EH (cell line): Measurements from ENCODE around the gene ACTG1.
"Not testable (repeated sequence)": the region's sequence is repeated elsewhere in the genome, so short reads cannot be mapped to it uniquely, and the experiment has no call there.

ENCODE experiments used
- DNase-seq: peaks from one replicate; pipeline ENCODE4 v3.0.0-alpha.2; 2015; ENCODE audit warnings: low read depth

ACTG1 gene

GRCh38 chr17:81533339-81534141, 20.9 kb upstream of the ACTG1 start:
- no peak for DNase-seq

GRCh38 chr17:81532490-81533287, 20.1 kb upstream of the ACTG1 start:
- no peak for DNase-seq

DNA sequence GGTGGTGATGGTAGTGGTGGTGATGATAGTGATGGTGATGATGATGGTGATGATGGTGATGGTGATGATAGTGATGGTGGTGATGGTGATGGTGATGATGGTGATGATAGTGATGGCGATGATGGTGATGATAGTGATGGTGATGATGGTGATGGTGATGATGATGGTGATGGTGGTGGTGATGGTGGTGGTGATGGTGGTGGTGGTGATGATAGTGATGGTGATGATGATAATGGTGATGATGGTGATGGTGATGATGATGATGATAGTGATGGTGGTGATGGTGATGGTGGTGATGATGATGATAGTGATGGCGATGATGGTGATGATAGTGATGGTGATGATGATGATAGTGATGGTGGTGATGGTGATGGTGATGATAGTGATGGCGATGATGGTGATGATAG, 19.4 kb upstream of the ACTG1 start:
- DNase-seq, result not testable (repeated sequence)

DNA sequence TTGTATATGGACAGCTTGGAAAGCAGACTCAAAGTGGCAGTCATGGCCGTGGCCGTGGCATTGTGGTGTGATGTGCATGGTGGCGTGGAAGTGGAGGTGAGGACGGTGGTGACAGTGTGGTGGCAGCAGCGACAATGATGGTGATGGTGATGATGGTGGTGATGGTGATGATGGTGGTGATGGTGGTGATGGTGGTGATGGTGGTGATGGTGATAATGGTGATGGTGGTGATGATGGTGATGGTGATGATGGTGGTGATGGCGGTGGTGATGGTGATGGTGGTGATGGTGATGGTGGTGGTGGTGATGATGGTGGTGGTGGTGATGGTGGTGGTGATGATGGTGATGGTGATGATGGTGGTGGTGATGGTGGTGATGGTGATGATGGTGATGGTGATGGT, 18.4 kb upstream of the ACTG1 start:
- DNase-seq, result not testable (repeated sequence)

DNA sequence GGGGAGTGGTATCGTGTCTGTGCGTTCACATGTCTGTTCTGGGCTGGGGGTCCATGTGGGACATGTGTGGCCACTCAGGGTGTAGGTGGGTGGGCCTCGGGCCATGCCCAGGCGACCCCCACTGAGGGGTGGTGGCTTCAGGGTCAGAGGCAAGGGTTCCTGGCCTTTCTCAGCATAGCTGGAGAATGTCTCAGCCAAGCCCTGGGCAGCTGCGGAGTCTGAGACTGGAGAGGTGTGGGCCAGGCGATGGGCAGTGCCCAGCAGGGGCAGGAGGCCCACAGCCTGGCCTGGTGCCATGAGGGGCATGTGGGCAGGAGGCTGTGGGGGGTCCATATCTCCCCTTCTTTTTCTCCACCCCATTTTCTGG, 16.8 kb upstream of the ACTG1 start:
- DNase-seq, result no peak

DNA sequence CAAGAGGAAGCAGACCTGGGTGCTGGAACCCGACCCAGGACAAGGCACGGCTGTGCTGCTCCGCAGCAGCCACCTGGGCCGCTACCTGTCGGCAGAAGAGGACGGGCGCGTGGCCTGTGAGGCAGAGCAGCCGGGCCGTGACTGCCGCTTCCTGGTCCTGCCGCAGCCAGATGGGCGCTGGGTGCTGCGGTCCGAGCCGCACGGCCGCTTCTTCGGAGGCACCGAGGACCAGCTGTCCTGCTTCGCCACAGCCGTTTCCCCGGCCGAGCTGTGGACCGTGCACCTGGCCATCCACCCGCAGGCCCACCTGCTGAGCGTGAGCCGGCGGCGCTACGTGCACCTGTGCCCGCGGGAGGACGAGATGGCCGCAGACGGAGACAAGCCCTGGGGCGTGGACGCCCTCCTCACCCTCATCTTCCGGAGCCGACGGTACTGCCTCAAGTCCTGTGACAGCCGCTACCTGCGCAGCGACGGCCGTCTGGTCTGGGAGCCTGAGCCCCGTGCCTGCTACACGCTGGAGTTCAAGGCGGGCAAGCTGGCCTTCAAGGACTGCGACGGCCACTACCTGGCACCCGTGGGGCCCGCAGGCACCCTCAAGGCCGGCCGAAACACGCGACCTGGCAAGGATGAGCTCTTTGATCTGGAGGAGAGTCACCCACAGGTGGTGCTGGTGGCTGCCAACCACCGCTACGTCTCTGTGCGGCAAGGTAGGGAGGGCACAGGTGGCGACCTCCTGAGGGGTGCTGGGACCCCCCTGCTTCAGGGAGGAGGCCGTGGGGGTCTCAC, 16.2 kb upstream of the ACTG1 start:
- no peak for DNase-seq

DNA sequence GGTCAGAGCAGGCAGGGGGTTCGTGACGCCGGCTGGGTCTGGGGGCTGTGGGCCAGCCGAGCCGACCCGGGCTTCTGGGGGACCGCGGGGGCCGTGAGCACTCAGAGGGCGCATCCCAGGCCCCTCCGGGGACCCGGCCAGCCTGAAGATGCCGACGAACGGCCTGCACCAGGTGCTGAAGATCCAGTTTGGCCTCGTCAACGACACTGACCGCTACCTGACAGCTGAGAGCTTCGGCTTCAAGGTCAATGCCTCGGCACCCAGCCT, 15.7 kb upstream of the ACTG1 start:
- no peak for DNase-seq

DNA sequence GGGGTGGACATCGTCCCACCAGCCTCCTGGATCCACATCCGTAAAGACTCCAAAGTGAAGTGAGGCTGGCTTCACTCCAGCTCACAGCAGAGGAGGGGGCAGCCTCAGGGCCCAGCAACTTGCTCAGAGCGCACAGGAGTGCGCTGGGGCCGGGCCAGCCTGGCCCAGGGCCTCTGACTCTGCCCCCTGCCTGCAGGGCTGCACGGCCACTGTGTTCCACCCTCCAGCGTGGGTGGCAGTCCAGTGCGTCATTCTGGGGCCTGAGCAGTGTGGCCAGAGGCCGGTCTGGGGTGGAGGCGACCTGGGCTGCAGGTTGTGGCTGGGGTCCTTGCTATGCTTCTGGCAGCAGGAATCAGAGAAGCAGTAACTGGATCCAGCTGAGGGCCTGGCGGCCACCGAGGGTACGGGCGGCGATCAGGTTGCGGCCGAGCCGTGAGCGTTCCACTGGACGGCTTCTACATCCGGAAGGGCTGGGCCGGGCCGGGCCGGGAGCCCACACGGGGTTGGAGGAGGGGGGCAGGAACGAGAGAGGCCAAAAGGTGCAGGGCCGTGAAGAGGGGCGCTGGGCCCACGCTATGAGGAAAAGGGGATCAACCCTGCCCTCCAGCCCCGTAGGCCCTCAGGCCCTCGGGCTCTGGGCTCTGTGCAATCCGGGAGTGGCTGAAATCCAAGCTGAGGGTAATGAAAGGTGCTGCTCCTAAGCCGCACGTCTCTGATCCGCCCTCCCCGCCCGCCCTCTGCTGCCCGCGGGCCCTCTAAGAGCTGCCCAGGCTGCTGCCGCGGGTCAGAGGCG, 15.2 kb upstream of the ACTG1 start, which contains the start of gene FSCN2:
FSCN2 (plus strand) TSS at position 787 of the 793 bp plus-strand sequence. CDS start 155 bp downstream, outside the sequence.
- peak; percentile 36 for DNase-seq

GRCh38 chr17:81526662-81527571, 14.3 kb upstream of the ACTG1 start:
- DNase-seq, result no peak

- DNase-seq, result no peak
Measured at GRCh38 chr17:81524865-81525159, 12.2 kb upstream of the ACTG1 start.

DNA sequence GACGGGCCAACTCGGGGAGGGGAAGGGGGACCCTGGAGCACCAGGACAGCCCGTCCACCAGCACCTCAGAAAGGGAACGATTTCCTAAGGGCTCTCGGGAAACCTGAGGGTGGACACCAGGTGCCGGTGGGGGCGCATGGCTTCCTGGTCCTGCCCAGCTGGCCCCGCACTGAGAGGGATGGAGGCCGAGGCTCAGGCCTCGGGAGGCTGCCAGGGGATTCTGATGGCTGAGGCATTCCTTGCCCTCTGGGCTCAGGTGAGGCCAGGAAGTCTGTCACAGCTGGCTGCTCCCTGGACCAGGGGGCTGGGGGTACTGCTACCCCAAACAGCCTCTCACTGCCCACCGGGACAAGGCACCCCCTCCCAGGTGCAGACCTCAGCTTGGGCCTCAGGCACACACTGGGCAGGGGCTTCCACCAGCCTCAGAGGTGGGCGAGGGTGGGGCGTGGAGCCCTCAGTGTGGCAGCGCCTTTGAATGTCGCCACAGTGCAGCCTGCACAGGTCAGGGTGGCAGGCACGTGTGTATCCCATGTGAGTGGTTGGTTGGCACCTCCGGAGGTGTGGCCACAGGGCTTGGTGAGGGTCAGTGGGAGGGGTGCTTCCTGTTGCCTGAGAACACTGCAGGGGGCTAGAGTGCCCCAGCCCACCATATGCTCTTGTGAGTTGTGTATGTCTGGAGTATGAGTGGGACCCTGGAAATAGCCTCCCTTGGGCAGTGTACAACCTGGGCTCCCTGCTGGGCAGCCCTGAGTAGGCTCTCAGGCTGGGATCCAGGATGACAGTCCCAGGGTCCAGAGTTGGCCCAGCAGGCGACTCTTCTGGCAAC, 11.7 kb upstream of the ACTG1 start:
- DNase-seq, result no peak

DNA sequence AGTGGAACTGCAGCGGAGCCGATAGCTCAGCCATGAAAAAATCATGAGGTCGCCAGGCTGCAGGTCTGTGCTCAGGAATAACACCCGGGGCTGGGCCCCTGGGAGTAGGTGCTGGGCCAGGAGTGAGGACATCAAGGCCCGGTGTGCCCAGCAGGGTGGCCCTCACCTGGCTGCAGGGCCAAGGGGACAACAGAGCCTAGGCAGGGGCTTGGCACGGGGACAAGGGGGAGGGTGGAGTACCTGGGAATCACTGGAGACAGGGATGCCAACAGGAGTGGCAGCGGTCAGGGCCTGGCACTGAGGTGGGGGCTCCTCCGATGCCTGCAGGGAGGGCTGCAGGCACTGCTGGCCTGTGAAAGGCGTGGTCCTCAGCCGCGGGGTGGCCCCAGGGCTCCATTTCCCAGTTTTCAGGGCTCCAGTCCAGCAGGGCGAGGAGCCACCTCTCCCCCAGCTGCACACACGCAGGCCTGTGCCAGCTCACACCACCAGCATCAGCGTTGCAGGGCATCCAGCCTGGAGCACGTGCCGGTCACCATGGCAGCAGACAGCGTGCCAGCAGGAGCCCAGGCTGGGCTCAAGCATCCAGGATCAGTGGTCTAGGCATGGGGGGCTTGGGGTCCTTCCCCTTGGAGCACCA, 10.9 kb upstream of the ACTG1 start:
- peak; percentile 37 for DNase-seq

DNA sequence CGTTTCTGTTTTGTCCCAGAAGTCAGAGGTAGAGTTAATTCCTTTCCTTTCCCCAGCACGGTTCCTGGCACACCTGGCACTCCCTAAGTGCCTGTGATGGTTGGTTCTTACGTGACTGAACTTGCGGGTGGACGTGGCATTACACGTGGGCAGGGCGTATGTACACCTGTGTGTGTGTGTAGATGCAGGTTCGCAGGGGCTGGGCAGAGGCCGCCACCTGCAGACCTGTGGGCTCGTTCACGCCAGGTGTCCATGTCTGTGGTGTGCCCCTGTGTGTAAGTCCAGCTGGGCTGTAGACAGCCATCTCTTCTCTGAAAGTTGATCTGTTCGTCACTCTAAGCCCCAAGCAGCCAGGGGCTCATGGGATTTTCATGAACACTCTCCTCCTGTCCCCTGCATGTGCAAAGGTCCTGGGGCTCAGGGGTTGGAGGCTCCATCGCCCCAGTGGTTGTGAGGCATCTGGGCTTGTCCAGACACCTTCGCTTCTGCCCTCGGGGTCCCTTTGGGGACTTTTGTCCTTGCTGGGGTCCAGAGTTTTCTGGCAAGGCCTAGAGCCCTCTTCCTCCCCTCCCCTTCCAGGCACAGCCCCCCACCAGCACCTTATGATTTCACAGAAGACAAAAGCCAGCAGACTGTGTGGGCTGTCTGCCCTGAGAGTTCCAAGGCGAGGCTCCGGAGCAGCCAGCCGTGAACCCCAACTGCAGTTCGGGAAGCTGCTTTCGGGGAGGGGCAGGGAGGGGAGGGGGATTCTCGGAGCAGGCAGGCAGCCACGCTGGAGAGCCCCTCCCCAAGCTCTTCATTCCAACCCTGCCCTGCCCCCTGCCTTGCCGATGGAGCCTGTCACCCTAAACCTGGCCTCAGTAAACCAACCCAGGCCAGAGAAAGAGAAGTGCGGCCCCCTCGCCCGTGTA, 10.1 kb upstream of the ACTG1 start:
- no peak for DNase-seq

DNA sequence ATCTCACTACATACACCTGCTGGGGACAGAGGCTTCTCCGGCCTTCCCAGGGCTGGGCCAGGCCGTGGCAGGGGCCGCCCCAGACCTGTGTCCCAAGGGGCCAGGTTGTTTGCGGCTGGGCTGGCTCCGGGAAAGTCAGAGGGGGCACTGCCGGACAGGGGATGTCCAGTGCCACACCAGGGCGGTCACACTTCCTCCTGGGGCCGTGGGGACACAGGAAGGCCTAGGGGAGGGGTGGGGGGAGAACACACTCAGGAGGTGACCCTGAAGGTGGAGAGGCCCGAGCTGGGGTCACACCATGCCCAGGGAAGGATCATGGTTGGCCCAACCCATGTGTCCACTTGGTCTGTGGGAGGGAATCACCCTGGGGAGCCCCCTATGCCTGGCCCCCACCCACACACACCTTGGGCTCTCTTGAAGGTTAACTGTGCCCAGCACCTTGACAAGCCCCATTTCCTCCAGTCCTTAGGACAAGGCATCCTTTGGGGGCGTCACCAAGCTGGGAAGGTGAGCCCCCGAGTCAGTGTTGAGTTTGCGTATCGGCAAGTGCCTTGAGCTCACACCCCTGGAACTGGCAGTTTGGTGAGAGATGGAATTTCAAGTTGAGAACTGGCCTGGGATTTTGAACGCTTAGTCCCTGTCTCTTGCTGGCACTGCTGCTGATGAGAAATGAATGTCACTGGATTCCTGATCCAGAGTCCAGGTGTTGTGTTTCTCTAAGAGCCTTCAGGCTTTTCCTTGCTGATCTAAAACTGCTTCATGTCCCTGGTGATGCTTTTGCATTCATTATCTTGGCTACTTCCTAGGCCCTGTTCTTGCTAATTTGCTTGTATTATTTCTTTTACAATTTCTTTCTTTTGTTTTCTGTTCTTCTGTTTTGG, 7.7 kb upstream of the ACTG1 start:
- DNase-seq, result no peak

DNA sequence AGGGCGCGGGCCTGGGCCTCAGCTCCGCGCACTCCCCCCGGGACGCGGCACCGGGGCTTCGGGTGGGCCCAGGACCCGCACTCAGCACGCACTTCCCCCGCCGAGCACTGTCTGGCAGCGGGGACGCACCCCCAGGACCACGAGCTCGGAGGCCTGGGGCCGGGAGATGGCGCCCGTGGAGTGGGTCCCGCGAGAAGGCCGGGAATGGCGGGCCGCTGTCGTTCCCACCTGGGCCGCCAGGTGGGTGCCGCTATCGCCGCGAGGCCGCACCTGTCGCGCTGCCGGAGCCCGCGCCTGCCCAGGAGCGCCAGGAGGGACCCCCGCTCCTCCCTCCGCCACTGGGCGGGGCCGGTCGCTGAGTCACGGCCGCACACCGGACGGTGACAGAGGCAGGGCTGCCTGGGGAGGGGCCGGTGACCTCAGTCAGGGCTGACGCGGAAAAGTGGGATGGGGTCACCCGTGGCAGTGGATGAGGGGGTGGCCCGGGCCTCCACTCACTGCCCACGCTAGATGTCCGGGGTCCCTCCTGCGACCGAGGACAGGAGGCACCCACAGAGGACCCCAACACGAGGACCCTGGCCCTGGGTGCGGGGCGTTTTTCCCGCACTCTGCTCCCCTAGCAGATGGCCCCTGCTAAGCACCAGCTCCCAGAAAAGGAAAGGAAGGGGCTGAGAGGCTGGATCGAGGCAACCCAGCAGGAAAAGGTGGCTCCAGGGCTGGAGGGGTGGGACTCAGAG, 6.9 kb upstream of the ACTG1 start:
- DNase-seq, result peak; percentile 45

DNA sequence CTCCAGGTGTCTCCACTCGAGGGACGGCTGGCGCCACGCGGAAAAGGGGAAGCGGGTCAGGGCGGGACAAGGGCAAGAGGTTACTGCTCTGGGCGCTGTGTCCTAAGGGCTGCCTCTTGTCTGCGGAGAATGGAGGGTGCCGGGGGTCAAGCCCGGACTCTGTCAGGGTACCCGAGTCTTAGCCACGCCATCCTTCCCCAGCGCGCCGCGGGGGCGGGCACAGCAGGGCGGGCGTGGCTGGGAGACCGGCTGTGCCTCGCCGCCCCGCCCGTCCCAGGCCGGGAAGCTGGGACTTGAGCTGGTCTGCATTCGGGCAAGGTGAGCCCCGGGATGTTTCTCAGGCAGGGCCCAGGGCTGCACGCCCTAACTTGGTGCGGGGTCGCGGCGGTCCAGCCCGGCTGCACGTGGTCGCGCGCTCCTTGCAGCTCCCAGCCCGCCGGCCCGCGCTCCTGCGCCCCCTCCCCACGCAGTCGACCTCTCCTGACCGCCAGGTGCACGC, 6.2 kb upstream of the ACTG1 start:
- DNase-seq, result peak; percentile 53
